Brain microvascular endothelial cell (primary cell): Measurements from ENCODE around the gene BRD1.

ENCODE experiments used
- DNase-seq: peaks from one replicate; pipeline ENCODE4 v3.0.0-alpha.2; 2020
- H3K27ac ChIP-seq: fragments of 250-450 bp; sonication (Bioruptor Pico); 2 replicates; pipeline ENCODE4 v1.5.1; 2020; ENCODE audit warnings: mild to moderate bottlenecking, moderate library complexity
- H3K27me3 ChIP-seq: fragments of 250-450 bp; sonication (Bioruptor Pico); replicated peaks from 2 replicates; pipeline ENCODE4 v1.5.1; 2020; ENCODE audit warnings: mild to moderate bottlenecking
- H3K36me3 ChIP-seq: fragments of 250-450 bp; sonication (Bioruptor Pico); replicated peaks from 2 replicates; pipeline ENCODE4 v1.5.1; 2020; ENCODE audit warnings: mild to moderate bottlenecking
- H3K4me3 ChIP-seq: 2 replicates; pipeline ENCODE4 v1.5.1; 2011; ENCODE audit warnings: low read depth, mild to moderate bottlenecking, control low read depth, low read length, moderate library complexity
- in situ Hi-C: cut with HindIII; loops from 2 replicates; pipeline ENCODE4 v1.10.0; 2017; ENCODE audit warnings: low sequenced_read_pairs, low pct_ligation_motif_present
- TF ChIP-seq, protein P1 (sequence below): IDR thresholded peaks from 2 replicates; pipeline ENCODE4 v1.5.1; 2011; ENCODE audit warnings: low read depth, mild to moderate bottlenecking, moderate library complexity, low read length, control low read depth, inconsistent platforms; ENCODE audit errors: missing control alignments

The BRD1 gene

DNA sequence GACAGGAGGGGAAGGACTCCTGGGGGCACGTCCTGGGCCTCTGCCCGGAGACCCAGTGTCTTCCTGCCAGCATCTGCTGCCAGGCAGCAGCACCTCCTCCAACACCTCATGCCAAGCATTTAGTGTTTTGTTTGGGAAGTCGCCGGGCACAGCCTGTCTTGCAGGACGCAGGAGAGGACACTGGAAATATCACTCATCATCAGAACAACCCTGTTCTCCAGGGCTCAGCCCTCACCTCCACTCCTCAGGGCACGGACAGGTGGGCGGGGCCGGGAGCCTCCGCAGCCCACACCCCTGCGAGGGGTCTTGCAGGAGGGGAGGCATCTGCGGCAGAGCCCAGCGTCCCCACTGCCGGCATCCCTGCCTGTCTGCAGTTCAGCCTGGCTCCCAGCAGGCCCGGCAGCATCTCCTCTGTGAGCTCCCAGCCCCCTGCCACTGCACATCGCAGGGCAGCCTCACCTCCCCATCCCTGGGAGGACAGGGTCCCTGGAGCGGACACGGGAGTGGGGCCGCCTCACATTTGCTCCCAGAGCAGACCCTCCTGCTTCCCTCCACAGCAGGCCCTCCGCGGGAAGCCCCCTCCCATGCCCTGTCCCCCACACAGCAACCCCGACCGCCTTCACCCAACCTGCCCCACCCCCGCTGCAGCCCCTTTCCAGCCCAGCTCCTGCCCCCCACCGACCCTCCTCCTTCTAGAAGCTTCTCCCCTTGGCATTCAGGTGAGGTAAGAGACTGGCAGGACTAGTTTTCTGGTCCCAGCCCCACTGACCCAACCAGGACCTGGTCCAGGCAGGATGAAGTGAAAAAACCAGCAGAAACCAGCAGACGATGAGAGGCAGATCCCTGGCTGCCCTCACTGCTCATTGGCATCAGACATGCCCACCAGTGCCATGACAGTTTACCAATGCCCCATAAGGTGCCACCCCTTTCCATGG, 72.7 kb downstream of the BRD1 start:
- Histone ChIP-seq H3K27me3 (no peaks in the 10 kb centered on the region), H3K36me3 (no peaks in the 10 kb centered on the region), H3K4me3 (no peak overlapping the region), H3K27ac (no peak overlapping the region)
- TF ChIP-seq, protein P1, sequence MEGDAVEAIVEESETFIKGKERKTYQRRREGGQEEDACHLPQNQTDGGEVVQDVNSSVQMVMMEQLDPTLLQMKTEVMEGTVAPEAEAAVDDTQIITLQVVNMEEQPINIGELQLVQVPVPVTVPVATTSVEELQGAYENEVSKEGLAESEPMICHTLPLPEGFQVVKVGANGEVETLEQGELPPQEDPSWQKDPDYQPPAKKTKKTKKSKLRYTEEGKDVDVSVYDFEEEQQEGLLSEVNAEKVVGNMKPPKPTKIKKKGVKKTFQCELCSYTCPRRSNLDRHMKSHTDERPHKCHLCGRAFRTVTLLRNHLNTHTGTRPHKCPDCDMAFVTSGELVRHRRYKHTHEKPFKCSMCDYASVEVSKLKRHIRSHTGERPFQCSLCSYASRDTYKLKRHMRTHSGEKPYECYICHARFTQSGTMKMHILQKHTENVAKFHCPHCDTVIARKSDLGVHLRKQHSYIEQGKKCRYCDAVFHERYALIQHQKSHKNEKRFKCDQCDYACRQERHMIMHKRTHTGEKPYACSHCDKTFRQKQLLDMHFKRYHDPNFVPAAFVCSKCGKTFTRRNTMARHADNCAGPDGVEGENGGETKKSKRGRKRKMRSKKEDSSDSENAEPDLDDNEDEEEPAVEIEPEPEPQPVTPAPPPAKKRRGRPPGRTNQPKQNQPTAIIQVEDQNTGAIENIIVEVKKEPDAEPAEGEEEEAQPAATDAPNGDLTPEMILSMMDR = no peak
- DNase-seq = no peak
- in situ Hi-C loops = no loop called here

DNA sequence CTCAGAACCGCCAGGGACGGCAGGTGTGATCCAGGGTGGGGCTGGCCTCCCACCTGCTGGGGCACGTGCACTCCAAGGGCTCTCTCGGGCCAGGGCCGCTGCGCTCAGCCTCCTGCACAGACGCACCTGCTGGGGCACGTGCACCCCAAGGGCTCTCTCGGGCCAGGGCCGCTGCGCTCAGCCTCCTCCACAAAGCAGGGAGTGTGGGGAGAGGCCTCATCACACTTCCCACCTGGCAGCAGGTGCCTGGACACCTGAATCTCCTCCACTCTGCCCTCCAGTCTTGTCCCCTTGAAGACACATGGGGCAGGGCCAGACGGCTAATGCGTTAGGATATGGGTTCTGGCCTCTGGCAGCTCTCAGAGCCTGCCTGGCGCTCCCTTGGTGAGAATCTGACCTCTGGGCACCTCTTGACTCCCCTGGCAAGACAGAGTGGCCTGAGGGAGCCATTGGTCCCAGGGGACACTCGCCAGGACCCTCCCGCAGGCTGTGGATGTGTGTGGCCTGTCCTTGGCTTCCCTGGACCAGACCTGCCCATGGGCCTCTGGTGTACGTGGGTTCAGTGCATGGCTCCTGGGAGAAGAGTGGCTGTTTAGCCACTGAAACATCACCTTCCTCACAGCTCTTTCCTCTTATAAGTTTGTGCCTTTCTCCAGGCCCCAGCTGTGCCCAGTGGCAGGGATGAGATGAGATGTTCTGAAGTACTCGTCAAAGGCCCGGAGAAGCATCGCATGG, 73.5 kb downstream of the BRD1 start:
- H3K27ac ChIP-seq = no peak overlapping the region
- DNase-seq = no peak
- H3K36me3 ChIP-seq = no peaks in the 10 kb centered on the region
- in situ Hi-C loops = no loop called here
- H3K4me3 ChIP-seq = no peak overlapping the region
- TF ChIP-seq, protein P1 = no peak
- no peaks in the 10 kb centered on the region for H3K27me3 ChIP-seq

GRCh38 chr22:49753276-49753890, 74.3 kb downstream of the BRD1 start:
- no peak overlapping the region for H3K27ac ChIP-seq
- no peak for DNase-seq
- TF ChIP-seq, protein P1 = no peak
- H3K4me3 ChIP-seq = no peak overlapping the region
- in situ Hi-C loops = no loop called here
- no peaks in the 10 kb centered on the region for H3K27me3 ChIP-seq
- no peaks in the 10 kb centered on the region for H3K36me3 ChIP-seq

DNA sequence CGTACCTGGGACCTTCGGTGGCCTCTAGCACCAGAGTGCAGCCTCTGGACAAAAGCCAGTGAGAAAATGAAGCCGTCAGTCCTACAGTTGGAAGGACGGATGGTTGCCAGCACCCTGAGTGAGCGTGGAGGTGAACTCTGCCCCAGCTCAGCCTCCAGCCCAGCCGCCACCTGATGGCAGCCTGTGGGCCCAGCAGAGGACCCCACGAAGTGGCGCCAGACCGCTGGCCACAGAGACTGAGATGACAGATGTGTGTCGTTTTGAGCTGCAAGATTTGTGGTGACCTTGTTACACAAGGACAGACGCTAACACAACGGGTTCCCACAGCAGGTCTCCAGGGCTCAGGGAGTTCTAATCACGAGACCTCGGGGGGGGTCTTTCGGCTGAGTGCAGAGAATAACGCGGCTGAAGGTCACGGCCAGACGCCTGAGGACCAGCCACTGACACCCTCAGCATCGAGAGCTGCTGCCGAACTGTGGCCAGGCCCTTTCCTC, 75.0 kb downstream of the BRD1 start:
- TF ChIP-seq, protein P1 = no peak
- DNase-seq = no peak
- Histone ChIP-seq H3K4me3 (no peak overlapping the region), H3K27me3 (no peaks in the 10 kb centered on the region), H3K36me3 (no peaks in the 10 kb centered on the region), H3K27ac (no peak overlapping the region)
- in situ Hi-C loops = no loop called here

- H3K36me3 ChIP-seq = no peaks in the 10 kb centered on the region
- H3K27me3 ChIP-seq = no peaks in the 10 kb centered on the region
- H3K27ac ChIP-seq = no peak overlapping the region
- in situ Hi-C loops = no loop called here
- TF ChIP-seq, protein P1 = no peak
- no peak overlapping the region for H3K4me3 ChIP-seq
- DNase-seq = no peak
These were observed 75.6 kb downstream of the BRD1 start for GRCh38 chr22:49751966-49752597.
